ENCODE measurements around the gene HIVEP3. TPM values are rescaled to one million over a fixed set of nuclear protein-coding genes. Genes with fewer than 3 reads are reported as not detected.

The HIVEP3 gene
- total RNA-seq, 2 donors from 2014 or later = 4.7 to 5.8 TPM

- peaks cover 0 to 69% of the 10 kb centered on the region in 2 donors for H3K4me1 ChIP-seq
- H3K27ac ChIP-seq = peak overlapping the region in 1 of 2 donors; percentile 19
- H3K4me3 ChIP-seq = no peak overlapping the region
These were observed 438.9 kb downstream of the HIVEP3 start for GRCh38 chr1:41479808-41480160.

GRCh38 chr1:41479000-41479807 lies 439.5 kb downstream of the HIVEP3 start:
- Histone ChIP-seq H3K4me3 (no peak overlapping the region), H3K27me3 (no peaks in the 10 kb centered on the region), H3K36me3 (no peaks in the 10 kb centered on the region), H3K9me3 (no peaks in the 10 kb centered on the region), H3K4me1 (peaks cover 0 to 69% of the 10 kb centered on the region in 2 donors), H3K27ac (peak overlapping the region in 1 of 2 donors; percentile 19)
- no peak for DNase-seq (ENCODE audit: low spot score)
- TF ChIP-seq, protein P1, sequence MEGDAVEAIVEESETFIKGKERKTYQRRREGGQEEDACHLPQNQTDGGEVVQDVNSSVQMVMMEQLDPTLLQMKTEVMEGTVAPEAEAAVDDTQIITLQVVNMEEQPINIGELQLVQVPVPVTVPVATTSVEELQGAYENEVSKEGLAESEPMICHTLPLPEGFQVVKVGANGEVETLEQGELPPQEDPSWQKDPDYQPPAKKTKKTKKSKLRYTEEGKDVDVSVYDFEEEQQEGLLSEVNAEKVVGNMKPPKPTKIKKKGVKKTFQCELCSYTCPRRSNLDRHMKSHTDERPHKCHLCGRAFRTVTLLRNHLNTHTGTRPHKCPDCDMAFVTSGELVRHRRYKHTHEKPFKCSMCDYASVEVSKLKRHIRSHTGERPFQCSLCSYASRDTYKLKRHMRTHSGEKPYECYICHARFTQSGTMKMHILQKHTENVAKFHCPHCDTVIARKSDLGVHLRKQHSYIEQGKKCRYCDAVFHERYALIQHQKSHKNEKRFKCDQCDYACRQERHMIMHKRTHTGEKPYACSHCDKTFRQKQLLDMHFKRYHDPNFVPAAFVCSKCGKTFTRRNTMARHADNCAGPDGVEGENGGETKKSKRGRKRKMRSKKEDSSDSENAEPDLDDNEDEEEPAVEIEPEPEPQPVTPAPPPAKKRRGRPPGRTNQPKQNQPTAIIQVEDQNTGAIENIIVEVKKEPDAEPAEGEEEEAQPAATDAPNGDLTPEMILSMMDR (IDR thresholded peaks at IDR 0.05) = no peak

More at GRCh38 chr1:41479808-41480160, 438.9 kb downstream of the HIVEP3 start:
- DNase-seq (ENCODE audit: low spot score) = no peak
- Histone ChIP-seq H3K36me3 (no peaks in the 10 kb centered on the region), H3K9me3 (no peaks in the 10 kb centered on the region), H3K27me3 (no peaks in the 10 kb centered on the region)
- TF ChIP-seq, protein P1 (IDR thresholded peaks at IDR 0.05) = no peak

GRCh38 chr1:41478118-41478748 lies 440.5 kb downstream of the HIVEP3 start:
- H3K27ac ChIP-seq = no peak overlapping the region
- H3K4me1 ChIP-seq = peaks cover 0 to 64% of the 10 kb centered on the region in 2 donors
- DNase-seq (ENCODE audit: low spot score) = no peak
- no peaks in the 10 kb centered on the region for H3K27me3 ChIP-seq
- TF ChIP-seq, protein P1 (IDR thresholded peaks at IDR 0.05) = no peak
- no peaks in the 10 kb centered on the region for H3K9me3 ChIP-seq
- H3K36me3 ChIP-seq = no peaks in the 10 kb centered on the region
- H3K4me3 ChIP-seq = no peak overlapping the region

DNA sequence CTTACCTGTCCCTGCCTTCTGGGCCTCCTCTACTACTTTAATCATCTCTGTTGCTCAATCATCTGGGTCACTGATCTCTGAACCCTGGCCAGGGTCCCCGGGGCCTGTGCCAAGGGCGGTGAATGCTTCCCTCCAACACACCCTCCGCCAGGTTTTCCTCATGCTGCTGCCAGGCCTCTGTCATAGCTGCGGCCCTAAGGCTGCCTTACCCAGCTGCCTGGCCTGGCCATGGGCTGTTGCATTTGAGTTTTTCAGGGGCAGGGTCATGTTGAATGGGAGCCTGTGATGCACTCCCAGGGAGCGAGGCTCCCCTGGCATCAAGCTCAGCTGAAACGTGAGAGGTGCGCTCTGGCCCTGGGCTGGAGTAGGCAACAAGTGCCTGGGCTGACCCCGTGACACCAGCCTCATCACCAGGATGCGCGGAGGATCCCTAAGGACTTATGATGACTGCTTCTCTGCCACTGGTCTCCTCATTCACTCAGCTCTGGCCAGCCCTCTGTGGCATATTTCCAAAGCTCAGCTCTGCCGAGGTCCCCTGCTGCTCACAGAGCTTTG lies 441.8 kb downstream of the HIVEP3 start:
- H3K27ac ChIP-seq = peak overlapping the region; percentile 1 to 16
- H3K9me3 ChIP-seq = no peaks in the 10 kb centered on the region
- H3K36me3 ChIP-seq = no peaks in the 10 kb centered on the region
- DNase-seq (ENCODE audit: low spot score) = no peak
- H3K4me1 ChIP-seq = peaks cover 0 to 52% of the 10 kb centered on the region in 2 donors
- H3K27me3 ChIP-seq = no peaks in the 10 kb centered on the region
- no peak overlapping the region for H3K4me3 ChIP-seq
- TF ChIP-seq, protein P1 (IDR thresholded peaks at IDR 0.05) = no peak

GRCh38 chr1:41475859-41476567 lies 442.7 kb downstream of the HIVEP3 start:
- no peak overlapping the region for H3K4me3 ChIP-seq
- H3K4me1 ChIP-seq = peaks cover 0 to 52% of the 10 kb centered on the region in 2 donors
- H3K9me3 ChIP-seq = no peaks in the 10 kb centered on the region
- H3K36me3 ChIP-seq = no peaks in the 10 kb centered on the region
- no peak for DNase-seq (ENCODE audit: low spot score)
- TF ChIP-seq, protein P1 (IDR thresholded peaks at IDR 0.05) = no peak
- H3K27ac ChIP-seq = peak overlapping the region in 1 of 2 donors; percentile 1
- no peaks in the 10 kb centered on the region for H3K27me3 ChIP-seq

Data from right atrium auricular region (tissue), 2 donors.